ENCODE measurements around the gene COPZ2.

COPZ2 gene

DNA sequence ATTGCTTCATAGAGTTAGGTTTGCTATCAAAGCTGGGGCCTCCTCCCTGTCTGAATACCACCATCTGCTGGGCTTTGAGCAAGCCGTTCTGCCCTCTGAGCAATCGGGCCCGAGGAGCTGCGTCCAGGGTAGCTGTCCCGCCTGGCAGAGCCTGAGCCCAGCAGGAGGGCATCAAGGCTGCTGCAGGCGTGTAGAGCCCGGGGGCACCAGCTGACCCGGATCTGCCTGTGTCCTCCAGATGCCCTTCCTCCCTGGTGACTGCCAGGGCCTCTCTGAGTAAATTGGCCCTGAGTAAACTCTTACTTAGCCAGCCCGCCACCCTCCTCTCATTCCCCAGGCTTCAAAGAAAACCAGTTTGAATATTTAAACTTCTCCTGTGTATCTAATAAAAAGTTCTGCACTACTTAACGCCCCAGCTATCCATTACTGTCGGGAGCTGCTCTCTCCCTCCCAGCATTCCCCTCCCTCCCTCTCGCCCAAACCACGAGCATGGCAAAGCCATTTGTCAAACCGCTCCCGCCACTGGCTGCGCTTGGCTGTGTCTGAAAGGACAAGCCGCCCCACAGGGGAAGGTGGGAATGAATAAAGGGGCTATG is 50.3 kb downstream of the COPZ2 start:
- no peak for FAIRE-seq
- DNase-seq (ENCODE audit: insufficient read length), result no peak
- TF ChIP-seq TAF1 (IDR thresholded peaks at IDR 0.05; ENCODE audit: borderline replicate concordance, low read depth, low read length) (no peak), POLR2A (IDR thresholded peaks at IDR 0.05; ENCODE audit: low read depth, low read length) (no peak), POLR2AphosphoS5 (IDR thresholded peaks at IDR 0.05; ENCODE audit: low read depth, low read length) (no peak)

- FAIRE-seq (no peak), DNase-seq (ENCODE audit: insufficient read length) (no peak)
- TF ChIP-seq TAF1 (IDR thresholded peaks at IDR 0.05; ENCODE audit: borderline replicate concordance, low read depth, low read length) (no peak), POLR2AphosphoS5 (IDR thresholded peaks at IDR 0.05; ENCODE audit: low read depth, low read length) (no peak), POLR2A (IDR thresholded peaks at IDR 0.05; ENCODE audit: low read depth, low read length) (no peak)
Measured at GRCh38 chr17:47986520-47986919, 51.1 kb downstream of the COPZ2 start.

DNA sequence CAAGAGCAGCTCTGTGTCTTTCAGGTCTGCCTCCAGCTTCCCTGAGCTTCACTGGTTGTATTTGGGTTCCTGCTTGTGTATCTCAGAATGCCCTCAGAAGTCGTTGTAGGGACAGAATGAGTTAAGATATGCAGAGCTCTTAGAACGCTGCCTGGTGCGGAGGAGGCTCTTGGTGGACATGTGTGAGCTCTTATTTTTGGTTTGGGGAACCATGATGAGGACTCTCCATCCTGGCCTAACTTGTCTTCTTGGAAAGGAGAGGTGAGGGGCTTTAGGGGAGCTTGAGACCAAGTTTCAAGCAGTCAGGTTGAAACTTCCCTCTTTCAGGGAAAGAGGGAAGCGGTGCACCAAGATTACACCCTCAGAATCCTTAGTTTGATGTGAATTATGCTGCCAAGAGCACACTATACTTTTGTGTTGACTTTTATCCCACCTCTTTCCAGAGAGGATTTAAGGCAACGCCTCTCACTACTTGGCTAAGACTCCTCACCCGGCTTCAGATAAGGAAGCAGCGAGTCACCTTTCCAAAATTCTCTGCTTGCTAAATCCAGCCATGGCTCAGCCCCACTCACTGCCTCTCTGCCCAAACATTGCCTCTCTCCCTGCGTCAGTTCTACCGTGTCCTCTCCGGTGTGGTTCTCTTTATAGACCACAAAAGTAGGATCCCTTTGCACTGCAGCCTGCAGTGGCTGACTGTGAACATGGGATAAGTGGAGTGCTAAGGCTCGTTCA is 53.9 kb downstream of the COPZ2 start:
- FAIRE-seq (no peak), DNase-seq (ENCODE audit: insufficient read length) (no peak)
- no peak for TF ChIP-seq TAF1 (IDR thresholded peaks at IDR 0.05; ENCODE audit: borderline replicate concordance, low read depth, low read length)
- TF ChIP-seq POLR2AphosphoS5 (IDR thresholded peaks at IDR 0.05; ENCODE audit: low read depth, low read length), result no peak
- no peak for TF ChIP-seq POLR2A (IDR thresholded peaks at IDR 0.05; ENCODE audit: low read depth, low read length)

DNA sequence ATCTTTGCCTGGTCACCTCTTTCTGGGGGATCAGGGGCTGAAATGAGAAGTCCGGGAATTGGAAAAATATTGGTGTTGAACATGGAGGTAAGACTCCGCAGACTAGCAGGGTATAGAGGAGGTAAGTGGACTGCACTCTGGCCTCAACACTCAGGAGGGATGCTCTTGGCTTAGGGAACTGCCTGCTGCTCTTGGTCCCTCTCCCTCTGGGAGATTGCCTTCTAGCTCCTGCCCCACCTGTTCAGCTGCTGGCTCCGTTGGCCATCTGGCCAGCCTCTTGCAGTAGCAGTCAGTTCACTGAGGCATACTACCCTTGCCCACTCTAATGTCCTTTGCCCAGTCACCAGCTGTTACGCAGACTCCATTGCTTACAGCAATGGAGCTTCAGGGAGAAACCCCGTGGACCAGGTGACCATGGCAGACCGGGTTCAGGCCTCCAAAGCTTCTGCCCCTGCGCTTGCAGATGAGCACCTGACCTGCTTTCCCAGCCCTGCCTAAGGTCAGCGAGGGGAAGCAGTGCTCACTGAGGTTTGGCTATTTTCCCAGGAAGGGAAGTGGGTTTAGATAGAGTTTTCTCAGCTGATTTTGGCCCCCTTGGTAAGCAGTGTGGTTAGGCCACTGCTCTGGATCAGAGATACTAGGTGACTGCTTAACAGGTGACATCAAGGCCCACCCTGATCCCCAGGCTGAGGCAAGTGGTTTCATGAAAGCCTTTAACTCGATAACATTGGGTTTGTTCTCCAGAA is 54.8 kb downstream of the COPZ2 start:
- TF ChIP-seq POLR2A (IDR thresholded peaks at IDR 0.05; ENCODE audit: low read depth, low read length) (no peak), POLR2AphosphoS5 (IDR thresholded peaks at IDR 0.05; ENCODE audit: low read depth, low read length) (no peak), TAF1 (IDR thresholded peaks at IDR 0.05; ENCODE audit: borderline replicate concordance, low read depth, low read length) (no peak)
- DNase-seq (ENCODE audit: insufficient read length) (no peak), FAIRE-seq (no peak)

GRCh38 chr17:47982091-47982617 is 55.4 kb downstream of the COPZ2 start:
- TF ChIP-seq POLR2A (IDR thresholded peaks at IDR 0.05; ENCODE audit: low read depth, low read length) (no peak), POLR2AphosphoS5 (IDR thresholded peaks at IDR 0.05; ENCODE audit: low read depth, low read length) (no peak), TAF1 (IDR thresholded peaks at IDR 0.05; ENCODE audit: borderline replicate concordance, low read depth, low read length) (no peak)
- FAIRE-seq, result no peak
- no peak for DNase-seq (ENCODE audit: insufficient read length)

DNA sequence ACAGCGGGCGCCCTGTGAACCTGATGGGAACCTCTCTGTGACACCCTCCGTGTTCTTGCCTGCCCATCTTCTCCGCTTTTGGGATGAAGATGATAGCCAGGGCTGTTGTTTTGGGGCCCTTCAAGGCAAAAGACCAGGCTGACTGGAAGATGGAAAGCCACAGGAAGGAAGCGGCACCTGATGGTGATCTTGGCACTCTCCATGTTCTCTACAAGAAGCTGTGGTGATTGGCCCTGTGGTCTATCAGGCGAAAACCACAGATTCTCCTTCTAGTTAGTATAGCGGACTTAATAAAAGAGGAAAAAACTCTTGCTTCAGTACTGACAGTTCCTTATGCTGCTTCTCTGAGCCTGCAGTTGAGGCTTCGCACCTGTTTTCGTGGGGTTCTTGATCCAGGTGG is 56.1 kb downstream of the COPZ2 start:
- DNase-seq (ENCODE audit: insufficient read length) (no peak), FAIRE-seq (no peak)
- TF ChIP-seq POLR2A (IDR thresholded peaks at IDR 0.05; ENCODE audit: low read depth, low read length) (no peak), POLR2AphosphoS5 (IDR thresholded peaks at IDR 0.05; ENCODE audit: low read depth, low read length) (no peak), TAF1 (IDR thresholded peaks at IDR 0.05; ENCODE audit: borderline replicate concordance, low read depth, low read length) (no peak)

GRCh38 chr17:47980541-47980940 is 57.1 kb downstream of the COPZ2 start:
- TF ChIP-seq POLR2A (IDR thresholded peaks at IDR 0.05; ENCODE audit: low read depth, low read length) (no peak), TAF1 (IDR thresholded peaks at IDR 0.05; ENCODE audit: borderline replicate concordance, low read depth, low read length) (no peak), POLR2AphosphoS5 (IDR thresholded peaks at IDR 0.05; ENCODE audit: low read depth, low read length) (no peak)
- no peak for DNase-seq (ENCODE audit: insufficient read length)
- no peak for FAIRE-seq

DNA sequence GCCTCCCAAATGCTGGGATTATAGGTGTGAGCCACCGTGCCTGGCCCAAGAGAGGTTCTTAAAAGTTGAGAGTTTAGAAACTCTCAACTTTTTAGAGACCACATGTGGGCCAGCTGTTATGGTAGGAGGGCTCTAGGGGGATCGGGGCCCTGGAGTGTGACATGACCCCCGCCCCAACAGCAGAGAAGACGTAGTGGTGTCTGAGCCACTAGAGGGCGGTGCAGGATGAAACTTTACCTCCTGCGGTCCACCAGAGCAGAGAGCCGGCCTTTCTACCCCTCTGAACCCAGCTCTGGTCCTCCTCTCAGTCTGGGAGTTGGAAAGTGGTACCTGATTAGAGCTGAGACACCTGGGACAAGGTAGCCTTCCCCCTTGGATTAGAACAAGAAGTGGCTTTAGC is 59.3 kb downstream of the COPZ2 start:
- FAIRE-seq (peak; percentile 90), DNase-seq (ENCODE audit: insufficient read length) (peak; percentile 78)
- TF ChIP-seq POLR2A (IDR thresholded peaks at IDR 0.05; ENCODE audit: low read depth, low read length) (no peak), POLR2AphosphoS5 (IDR thresholded peaks at IDR 0.05; ENCODE audit: low read depth, low read length) (no peak), TAF1 (IDR thresholded peaks at IDR 0.05; ENCODE audit: borderline replicate concordance, low read depth, low read length) (no peak)
